Thoracic aorta (tissue), 2 donors: ENCODE results near the gene IGFBP2. TPM values are rescaled to one million over a fixed set of nuclear protein-coding genes. Genes with fewer than 3 reads are reported as not detected.

Source experiments
- ATAC-seq: fragments of 150-250 bp; one replicate; pipeline ENCODE4 v1.8.0; 2017; ENCODE audit warnings: low read depth; ENCODE audit not compliant: insufficient number of reproducible peaks, low FRiP score
- DNase-seq: peaks from one replicate; pipeline ENCODE4 v3.0.0-alpha.2; 2020; ENCODE audit warnings: low spot score
- H3K27ac ChIP-seq, 2 donors: fragments of 200-600 bp; sonication (generic); 1 replicate in 1 of 2; 2 replicates in 1 of 2; pipeline ENCODE4 v1.5.1; 2016; ENCODE audit warnings: mild to moderate bottlenecking in 2 of 2, moderate library complexity in 2 of 2
- H3K27me3 ChIP-seq: fragments of 200-600 bp; sonication (generic); replicated peaks from 2 replicates; pipeline ENCODE4 v1.6.0; 2016; ENCODE audit warnings: mild to moderate bottlenecking; ENCODE audit not compliant: insufficient read depth
- H3K36me3 ChIP-seq: fragments of 200-600 bp; sonication (generic); one replicate; pipeline ENCODE4 v1.5.1; 2016
- H3K4me1 ChIP-seq, 2 donors: fragments of 200-600 bp; sonication (generic); 1 replicate in 1 of 2; 2 replicates in 1 of 2; pipeline versions ENCODE4 v1.5.1 to v1.6.0; 2016; ENCODE audit warnings: low read depth in 2 of 2, mild to moderate bottlenecking in 1 of 2; ENCODE audit not compliant: control insufficient read depth in 1 of 2
- H3K4me3 ChIP-seq: fragments of 200-600 bp; sonication (generic); 2 replicates; pipeline ENCODE4 v1.5.1; 2016; ENCODE audit warnings: mild to moderate bottlenecking
- H3K9me3 ChIP-seq: fragments of 200-600 bp; sonication (generic); 2 replicates; pipeline ENCODE4 v1.5.1; 2016
- total RNA-seq, 2 donors: library from RNA; depleted of rRNA; stranded (reverse); fragments of >200 nt; gene quantifications; one replicate each; pipeline versions ENCODE4 v1.1.0 to v1.2.3, GENCODE V29; 2016
- TF ChIP-seq, protein P1 (sequence below): fragments of 200-600 bp; sonication (generic); IDR thresholded peaks from one replicate; pipeline ENCODE4 v1.5.1; 2019; ENCODE audit warnings: antibody characterized with exemption

IGFBP2 gene
- total RNA-seq, 2 donors from 2014 or later: 608 to 2,156 TPM

DNA sequence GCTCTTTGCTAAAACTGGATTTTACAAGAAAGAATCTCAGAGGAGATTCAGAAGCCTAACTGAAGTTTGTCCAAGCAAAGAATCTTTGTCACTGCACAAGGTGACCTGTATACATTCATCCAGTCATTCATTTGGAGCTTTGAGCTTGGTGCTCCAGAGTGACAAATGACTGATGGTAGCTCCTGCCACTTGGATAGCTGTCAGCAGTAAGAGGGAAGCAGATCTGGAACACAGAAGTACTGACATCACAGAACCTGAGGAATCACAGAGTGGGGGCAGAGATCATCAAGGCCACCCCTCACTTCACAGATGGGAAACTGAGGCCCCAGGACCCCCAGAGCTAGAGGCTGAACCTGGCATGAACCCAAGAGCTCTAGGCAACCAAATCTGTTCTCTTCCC, 28.8 kb upstream of the IGFBP2 start:
- H3K9me3 ChIP-seq: no peaks in the 10 kb centered on the region
- no peaks in the 10 kb centered on the region for H3K4me1 ChIP-seq
- no peaks in the 10 kb centered on the region for H3K27me3 ChIP-seq
- DNase-seq: no peak
- H3K4me3 ChIP-seq: no peak overlapping the region
- no peak overlapping the region for H3K27ac ChIP-seq
- TF ChIP-seq, protein P1, sequence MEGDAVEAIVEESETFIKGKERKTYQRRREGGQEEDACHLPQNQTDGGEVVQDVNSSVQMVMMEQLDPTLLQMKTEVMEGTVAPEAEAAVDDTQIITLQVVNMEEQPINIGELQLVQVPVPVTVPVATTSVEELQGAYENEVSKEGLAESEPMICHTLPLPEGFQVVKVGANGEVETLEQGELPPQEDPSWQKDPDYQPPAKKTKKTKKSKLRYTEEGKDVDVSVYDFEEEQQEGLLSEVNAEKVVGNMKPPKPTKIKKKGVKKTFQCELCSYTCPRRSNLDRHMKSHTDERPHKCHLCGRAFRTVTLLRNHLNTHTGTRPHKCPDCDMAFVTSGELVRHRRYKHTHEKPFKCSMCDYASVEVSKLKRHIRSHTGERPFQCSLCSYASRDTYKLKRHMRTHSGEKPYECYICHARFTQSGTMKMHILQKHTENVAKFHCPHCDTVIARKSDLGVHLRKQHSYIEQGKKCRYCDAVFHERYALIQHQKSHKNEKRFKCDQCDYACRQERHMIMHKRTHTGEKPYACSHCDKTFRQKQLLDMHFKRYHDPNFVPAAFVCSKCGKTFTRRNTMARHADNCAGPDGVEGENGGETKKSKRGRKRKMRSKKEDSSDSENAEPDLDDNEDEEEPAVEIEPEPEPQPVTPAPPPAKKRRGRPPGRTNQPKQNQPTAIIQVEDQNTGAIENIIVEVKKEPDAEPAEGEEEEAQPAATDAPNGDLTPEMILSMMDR: no peak
- H3K36me3 ChIP-seq: no peaks in the 10 kb centered on the region
- no peak for ATAC-seq

GRCh38 chr2:216606551-216607276, 26.5 kb upstream of the IGFBP2 start:
- TF ChIP-seq, protein P1: no peak
- Histone ChIP-seq H3K27me3 (no peaks in the 10 kb centered on the region), H3K4me3 (no peak overlapping the region), H3K9me3 (no peaks in the 10 kb centered on the region), H3K36me3 (no peaks in the 10 kb centered on the region), H3K27ac (no peak overlapping the region), H3K4me1 (no peaks in the 10 kb centered on the region)
- DNase-seq (no peak), ATAC-seq (no peak)

- DNase-seq (no peak), ATAC-seq (no peak)
- H3K27ac ChIP-seq: no peak overlapping the region
- H3K4me3 ChIP-seq: no peak overlapping the region
- H3K36me3 ChIP-seq: no peaks in the 10 kb centered on the region
- H3K9me3 ChIP-seq: no peaks in the 10 kb centered on the region
- TF ChIP-seq, protein P1: no peak
- H3K27me3 ChIP-seq: no peaks in the 10 kb centered on the region
- H3K4me1 ChIP-seq: no peaks in the 10 kb centered on the region
These were observed 26.0 kb upstream of the IGFBP2 start for GRCh38 chr2:216607277-216607560.

DNA sequence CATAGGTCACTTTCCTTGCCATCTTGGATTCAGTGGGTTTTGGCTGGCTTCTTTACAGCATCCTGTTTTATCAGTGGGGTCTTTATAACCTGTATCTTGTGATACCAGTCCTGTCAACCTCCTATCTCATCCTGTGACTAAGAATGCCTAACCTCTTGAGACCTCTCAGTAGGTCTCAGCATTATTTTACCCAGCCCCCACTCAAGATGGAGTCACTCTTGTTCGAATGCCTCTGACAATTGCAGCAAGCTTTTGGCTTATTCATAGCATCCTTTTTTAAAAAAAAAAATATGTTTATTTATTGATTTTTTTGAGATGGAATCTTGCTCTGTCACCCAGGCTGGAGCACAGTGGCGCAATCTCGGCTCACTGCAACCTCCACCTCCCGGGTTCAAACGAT, 24.7 kb upstream of the IGFBP2 start:
- H3K4me1 ChIP-seq: no peaks in the 10 kb centered on the region
- no peaks in the 10 kb centered on the region for H3K9me3 ChIP-seq
- H3K27ac ChIP-seq: no peak overlapping the region
- no peak for DNase-seq
- H3K4me3 ChIP-seq: no peak overlapping the region
- H3K36me3 ChIP-seq: no peaks in the 10 kb centered on the region
- TF ChIP-seq, protein P1: no peak
- H3K27me3 ChIP-seq: no peaks in the 10 kb centered on the region
- ATAC-seq: no peak

DNA sequence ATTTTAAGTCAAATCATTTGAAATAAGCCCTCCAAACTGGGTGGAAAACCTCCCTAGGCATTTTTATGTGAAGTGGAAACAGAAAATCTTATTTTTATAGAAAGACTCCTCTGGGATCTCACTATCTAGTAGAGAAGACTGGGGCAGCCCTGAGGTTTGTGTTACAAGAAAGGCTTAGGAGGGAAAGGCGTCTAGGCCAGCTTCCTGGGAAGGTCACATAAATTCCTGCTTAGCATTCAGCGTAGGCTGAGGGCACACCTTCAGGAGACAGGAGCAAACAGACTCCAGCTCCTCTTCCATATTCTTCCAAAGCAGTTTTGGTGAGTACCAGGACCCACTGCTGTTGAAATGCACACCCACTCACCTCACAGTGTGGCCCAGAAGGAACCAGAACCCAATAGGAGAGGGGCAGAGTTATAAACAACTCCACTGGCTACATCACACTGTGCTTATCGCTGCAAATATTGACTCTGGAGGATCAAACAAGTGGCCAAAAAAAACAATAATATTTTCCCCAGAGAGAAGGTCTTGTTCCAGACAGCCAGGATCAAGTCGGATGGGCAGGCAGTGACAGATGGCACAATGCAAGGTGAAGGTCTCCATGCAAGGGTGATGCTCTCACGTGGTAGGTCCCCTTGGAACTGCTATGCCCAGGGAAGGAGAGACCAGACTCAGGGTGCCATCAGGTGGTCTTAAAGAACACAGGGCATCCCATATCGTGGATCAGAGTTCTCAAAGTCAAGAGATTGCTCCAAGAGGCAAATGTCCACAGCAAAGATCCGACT, 17.7 kb upstream of the IGFBP2 start:
- ATAC-seq: no peak
- TF ChIP-seq, protein P1: no peak

More for the DNA sequence above, 17.7 kb upstream of the IGFBP2 start:
- Histone ChIP-seq H3K4me3 (no peak overlapping the region), H3K4me1 (peaks cover 7 to 28% of the 10 kb centered on the region in 2 donors), H3K27ac (no peak overlapping the region), H3K9me3 (no peaks in the 10 kb centered on the region), H3K27me3 (no peaks in the 10 kb centered on the region), H3K36me3 (no peaks in the 10 kb centered on the region)
- DNase-seq: no peak
